ENCODE measurements around the gene GTSE1.
"Not testable (repeated sequence)": the region's sequence is repeated elsewhere in the genome, so short reads cannot be mapped to it uniquely, and the experiment has no call there.

DNA sequence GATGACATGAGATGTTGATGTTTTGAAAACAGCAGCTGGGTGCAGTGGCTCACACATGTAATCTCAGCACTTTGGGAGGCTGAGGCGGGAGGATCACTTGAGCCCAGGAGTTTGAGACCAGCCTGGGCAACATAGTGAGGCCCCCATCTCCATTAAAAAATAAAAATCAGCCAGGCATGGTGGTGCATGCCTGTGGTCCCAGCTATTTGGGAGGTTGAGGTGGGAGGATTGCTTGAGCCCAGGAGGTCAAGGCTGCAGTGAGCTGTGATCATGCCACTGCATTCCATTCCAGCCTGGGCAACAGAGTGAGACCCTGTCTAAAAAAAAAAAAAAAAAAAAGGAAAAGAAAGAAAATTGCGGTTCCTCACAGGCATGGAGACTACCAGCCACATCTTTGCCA, 16.2 kb downstream of the GTSE1 start:
- TF ChIP-seq YY1 (IDR thresholded peaks at IDR 0.05; ENCODE audit: low read depth); POLR2AphosphoS5 (IDR thresholded peaks at IDR 0.05; ENCODE audit: low read depth, low read length); SMC3 (IDR thresholded peaks at IDR 0.05; ENCODE audit: low read depth, low read length); MXI1 (IDR thresholded peaks at IDR 0.05; ENCODE audit: low read depth, low read length); EP300 (IDR thresholded peaks at IDR 0.05; ENCODE audit: borderline replicate concordance in 1 of 2, low read depth in 1 of 2, low read length in 1 of 2); ELF1 (IDR thresholded peaks at IDR 0.05); TAF1 (IDR thresholded peaks at IDR 0.05; ENCODE audit: borderline replicate concordance, low read depth, low read length); RAD21 (IDR thresholded peaks at IDR 0.05; ENCODE audit: low read length): not testable (repeated sequence)
- TF ChIP-seq, protein P1, sequence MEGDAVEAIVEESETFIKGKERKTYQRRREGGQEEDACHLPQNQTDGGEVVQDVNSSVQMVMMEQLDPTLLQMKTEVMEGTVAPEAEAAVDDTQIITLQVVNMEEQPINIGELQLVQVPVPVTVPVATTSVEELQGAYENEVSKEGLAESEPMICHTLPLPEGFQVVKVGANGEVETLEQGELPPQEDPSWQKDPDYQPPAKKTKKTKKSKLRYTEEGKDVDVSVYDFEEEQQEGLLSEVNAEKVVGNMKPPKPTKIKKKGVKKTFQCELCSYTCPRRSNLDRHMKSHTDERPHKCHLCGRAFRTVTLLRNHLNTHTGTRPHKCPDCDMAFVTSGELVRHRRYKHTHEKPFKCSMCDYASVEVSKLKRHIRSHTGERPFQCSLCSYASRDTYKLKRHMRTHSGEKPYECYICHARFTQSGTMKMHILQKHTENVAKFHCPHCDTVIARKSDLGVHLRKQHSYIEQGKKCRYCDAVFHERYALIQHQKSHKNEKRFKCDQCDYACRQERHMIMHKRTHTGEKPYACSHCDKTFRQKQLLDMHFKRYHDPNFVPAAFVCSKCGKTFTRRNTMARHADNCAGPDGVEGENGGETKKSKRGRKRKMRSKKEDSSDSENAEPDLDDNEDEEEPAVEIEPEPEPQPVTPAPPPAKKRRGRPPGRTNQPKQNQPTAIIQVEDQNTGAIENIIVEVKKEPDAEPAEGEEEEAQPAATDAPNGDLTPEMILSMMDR (IDR thresholded peaks at IDR 0.05) = not testable (repeated sequence)
- TF ChIP-seq, protein P2, sequence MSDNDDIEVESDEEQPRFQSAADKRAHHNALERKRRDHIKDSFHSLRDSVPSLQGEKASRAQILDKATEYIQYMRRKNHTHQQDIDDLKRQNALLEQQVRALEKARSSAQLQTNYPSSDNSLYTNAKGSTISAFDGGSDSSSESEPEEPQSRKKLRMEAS (IDR thresholded peaks at IDR 0.05; ENCODE audit: low read depth) = not testable (repeated sequence)
- TF ChIP-seq, protein P3, sequence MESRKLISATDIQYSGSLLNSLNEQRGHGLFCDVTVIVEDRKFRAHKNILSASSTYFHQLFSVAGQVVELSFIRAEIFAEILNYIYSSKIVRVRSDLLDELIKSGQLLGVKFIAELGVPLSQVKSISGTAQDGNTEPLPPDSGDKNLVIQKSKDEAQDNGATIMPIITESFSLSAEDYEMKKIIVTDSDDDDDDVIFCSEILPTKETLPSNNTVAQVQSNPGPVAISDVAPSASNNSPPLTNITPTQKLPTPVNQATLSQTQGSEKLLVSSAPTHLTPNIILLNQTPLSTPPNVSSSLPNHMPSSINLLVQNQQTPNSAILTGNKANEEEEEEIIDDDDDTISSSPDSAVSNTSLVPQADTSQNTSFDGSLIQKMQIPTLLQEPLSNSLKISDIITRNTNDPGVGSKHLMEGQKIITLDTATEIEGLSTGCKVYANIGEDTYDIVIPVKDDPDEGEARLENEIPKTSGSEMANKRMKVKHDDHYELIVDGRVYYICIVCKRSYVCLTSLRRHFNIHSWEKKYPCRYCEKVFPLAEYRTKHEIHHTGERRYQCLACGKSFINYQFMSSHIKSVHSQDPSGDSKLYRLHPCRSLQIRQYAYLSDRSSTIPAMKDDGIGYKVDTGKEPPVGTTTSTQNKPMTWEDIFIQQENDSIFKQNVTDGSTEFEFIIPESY (IDR thresholded peaks at IDR 0.05; ENCODE audit: borderline replicate concordance, low read depth) = not testable (repeated sequence)
- TF ChIP-seq, protein P4, sequence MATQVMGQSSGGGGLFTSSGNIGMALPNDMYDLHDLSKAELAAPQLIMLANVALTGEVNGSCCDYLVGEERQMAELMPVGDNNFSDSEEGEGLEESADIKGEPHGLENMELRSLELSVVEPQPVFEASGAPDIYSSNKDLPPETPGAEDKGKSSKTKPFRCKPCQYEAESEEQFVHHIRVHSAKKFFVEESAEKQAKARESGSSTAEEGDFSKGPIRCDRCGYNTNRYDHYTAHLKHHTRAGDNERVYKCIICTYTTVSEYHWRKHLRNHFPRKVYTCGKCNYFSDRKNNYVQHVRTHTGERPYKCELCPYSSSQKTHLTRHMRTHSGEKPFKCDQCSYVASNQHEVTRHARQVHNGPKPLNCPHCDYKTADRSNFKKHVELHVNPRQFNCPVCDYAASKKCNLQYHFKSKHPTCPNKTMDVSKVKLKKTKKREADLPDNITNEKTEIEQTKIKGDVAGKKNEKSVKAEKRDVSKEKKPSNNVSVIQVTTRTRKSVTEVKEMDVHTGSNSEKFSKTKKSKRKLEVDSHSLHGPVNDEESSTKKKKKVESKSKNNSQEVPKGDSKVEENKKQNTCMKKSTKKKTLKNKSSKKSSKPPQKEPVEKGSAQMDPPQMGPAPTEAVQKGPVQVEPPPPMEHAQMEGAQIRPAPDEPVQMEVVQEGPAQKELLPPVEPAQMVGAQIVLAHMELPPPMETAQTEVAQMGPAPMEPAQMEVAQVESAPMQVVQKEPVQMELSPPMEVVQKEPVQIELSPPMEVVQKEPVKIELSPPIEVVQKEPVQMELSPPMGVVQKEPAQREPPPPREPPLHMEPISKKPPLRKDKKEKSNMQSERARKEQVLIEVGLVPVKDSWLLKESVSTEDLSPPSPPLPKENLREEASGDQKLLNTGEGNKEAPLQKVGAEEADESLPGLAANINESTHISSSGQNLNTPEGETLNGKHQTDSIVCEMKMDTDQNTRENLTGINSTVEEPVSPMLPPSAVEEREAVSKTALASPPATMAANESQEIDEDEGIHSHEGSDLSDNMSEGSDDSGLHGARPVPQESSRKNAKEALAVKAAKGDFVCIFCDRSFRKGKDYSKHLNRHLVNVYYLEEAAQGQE (IDR thresholded peaks at IDR 0.05; ENCODE audit: low read depth, low read length) = not testable (repeated sequence)
